ENCODE results near the gene ZNF652.

ZNF652 gene

DNA sequence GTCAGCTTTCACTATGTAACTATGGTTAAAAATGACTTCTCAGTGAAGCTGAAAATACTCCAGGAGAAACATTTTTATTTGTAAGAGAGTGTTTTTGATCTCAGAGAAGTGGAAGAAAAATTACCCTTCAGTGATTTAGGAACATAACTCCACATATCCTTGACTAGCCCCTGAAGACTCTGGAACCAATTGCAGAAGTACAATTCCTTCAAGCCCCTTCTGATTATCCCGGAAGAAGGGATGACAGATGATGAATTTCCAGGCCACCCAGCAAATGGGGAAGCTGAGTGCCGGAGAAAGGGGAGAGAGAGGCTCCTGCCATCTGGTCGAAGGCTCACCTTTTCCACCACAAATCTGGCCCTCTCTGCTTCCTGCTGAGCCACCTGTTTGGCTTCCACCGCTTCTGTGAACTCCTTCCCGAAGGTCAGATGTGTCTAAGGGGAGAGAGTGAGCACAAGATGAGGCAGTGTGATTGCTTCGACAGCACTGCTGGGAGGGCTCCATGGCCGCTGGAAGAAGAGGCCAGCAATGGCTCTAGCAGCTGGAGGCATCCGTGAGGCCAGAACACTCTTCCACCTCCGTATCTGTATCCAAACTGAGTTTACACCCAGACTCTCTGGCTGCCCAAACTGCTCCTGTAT is 44.5 kb upstream of the ZNF652 start:
- Histone ChIP-seq H3K9me3 (ENCODE audit: insufficient read depth, low read length) (no peaks in the 10 kb centered on the region), H3K4me2 (ENCODE audit: low read length) (no peak overlapping the region), H2AFZ (ENCODE audit: low read depth, low read length) (no peak overlapping the region), H3K36me3 (replicated peaks; ENCODE audit: low read depth, low read length) (peaks cover 51% of the 10 kb centered on the region), H3K4me3 (ENCODE audit: low read length) (no peak overlapping the region), H3K27ac (ENCODE audit: low read length) (no peak overlapping the region), H3K4me1 (ENCODE audit: low read length) (no peaks in the 10 kb centered on the region), H3K79me2 (ENCODE audit: low read length) (no peaks in the 10 kb centered on the region), H4K20me1 (ENCODE audit: insufficient read depth, low read length) (no peaks in the 10 kb centered on the region), H3K9ac (ENCODE audit: low read length) (no peak overlapping the region), H3K27me3 (ENCODE audit: low read depth, low read length) (no peaks in the 10 kb centered on the region)
- TF ChIP-seq, protein P1, sequence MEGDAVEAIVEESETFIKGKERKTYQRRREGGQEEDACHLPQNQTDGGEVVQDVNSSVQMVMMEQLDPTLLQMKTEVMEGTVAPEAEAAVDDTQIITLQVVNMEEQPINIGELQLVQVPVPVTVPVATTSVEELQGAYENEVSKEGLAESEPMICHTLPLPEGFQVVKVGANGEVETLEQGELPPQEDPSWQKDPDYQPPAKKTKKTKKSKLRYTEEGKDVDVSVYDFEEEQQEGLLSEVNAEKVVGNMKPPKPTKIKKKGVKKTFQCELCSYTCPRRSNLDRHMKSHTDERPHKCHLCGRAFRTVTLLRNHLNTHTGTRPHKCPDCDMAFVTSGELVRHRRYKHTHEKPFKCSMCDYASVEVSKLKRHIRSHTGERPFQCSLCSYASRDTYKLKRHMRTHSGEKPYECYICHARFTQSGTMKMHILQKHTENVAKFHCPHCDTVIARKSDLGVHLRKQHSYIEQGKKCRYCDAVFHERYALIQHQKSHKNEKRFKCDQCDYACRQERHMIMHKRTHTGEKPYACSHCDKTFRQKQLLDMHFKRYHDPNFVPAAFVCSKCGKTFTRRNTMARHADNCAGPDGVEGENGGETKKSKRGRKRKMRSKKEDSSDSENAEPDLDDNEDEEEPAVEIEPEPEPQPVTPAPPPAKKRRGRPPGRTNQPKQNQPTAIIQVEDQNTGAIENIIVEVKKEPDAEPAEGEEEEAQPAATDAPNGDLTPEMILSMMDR (IDR thresholded peaks at IDR 0.05; ENCODE audit: low read depth, low read length) = no peak
- no peak for TF ChIP-seq EZH2phosphoT487 (IDR thresholded peaks at IDR 0.05; ENCODE audit: low read depth)

DNA sequence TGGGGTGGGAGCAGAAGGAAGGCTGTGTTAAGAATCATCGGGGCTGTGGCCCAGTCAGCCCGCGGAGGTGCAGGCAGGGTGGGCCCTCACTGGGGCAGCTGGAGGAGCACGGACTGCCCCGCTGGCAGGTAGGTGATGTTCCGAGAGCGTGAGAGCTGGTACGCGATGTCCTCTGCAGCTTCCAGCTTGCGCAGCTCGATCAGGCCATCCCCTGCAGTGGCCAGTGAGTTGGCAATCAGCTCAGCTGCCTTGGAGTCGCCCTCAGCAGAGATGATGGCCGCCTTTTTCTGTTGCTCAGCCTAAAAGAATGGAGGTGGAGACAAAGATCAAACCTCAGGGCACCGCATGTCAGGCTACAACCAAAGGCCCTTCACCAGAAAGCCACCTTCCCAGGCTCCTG is 42.9 kb upstream of the ZNF652 start:
- H3K4me3 ChIP-seq (ENCODE audit: low read length) = no peak overlapping the region
- H2AFZ ChIP-seq (ENCODE audit: low read depth, low read length) = no peak overlapping the region
- no peaks in the 10 kb centered on the region for H3K79me2 ChIP-seq (ENCODE audit: low read length)
- TF ChIP-seq, protein P1 (IDR thresholded peaks at IDR 0.05; ENCODE audit: low read depth, low read length) = no peak
- TF ChIP-seq EZH2phosphoT487 (IDR thresholded peaks at IDR 0.05; ENCODE audit: low read depth) = no peak
- no peaks in the 10 kb centered on the region for H3K27me3 ChIP-seq (ENCODE audit: low read depth, low read length)
- H3K9me3 ChIP-seq (ENCODE audit: insufficient read depth, low read length) = no peaks in the 10 kb centered on the region
- H4K20me1 ChIP-seq (ENCODE audit: insufficient read depth, low read length) = no peaks in the 10 kb centered on the region
- H3K4me2 ChIP-seq (ENCODE audit: low read length) = no peak overlapping the region
- peaks cover 39% of the 10 kb centered on the region for H3K36me3 ChIP-seq (replicated peaks; ENCODE audit: low read depth, low read length)
- no peaks in the 10 kb centered on the region for H3K4me1 ChIP-seq (ENCODE audit: low read length)
- no peak overlapping the region for H3K9ac ChIP-seq (ENCODE audit: low read length)
- H3K27ac ChIP-seq (ENCODE audit: low read length) = no peak overlapping the region

DNA sequence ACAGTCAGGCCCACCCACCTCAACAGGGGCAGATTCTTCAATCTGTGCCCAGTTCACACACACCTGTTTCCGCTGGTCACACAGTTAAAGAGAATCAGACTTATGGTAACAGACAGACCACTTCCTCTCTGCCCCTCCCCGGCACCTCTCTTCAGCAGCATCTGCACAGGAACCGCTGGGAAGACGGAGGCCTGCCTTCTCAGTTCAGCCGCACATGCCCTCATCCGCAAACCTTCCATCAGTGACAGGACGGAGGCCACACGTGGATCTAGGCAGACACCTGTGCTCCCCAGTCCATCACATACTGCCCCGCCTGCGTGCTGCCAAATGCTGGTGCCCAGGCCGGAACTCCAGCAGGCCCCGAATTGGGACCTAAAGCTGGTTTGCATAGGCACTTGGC is 42.3 kb upstream of the ZNF652 start:
- Histone ChIP-seq H3K4me3 (ENCODE audit: low read length) (no peak overlapping the region), H3K4me2 (ENCODE audit: low read length) (no peak overlapping the region), H3K4me1 (ENCODE audit: low read length) (no peaks in the 10 kb centered on the region), H4K20me1 (ENCODE audit: insufficient read depth, low read length) (no peaks in the 10 kb centered on the region), H3K36me3 (replicated peaks; ENCODE audit: low read depth, low read length) (peaks cover 38% of the 10 kb centered on the region), H3K27ac (ENCODE audit: low read length) (no peak overlapping the region), H3K9ac (ENCODE audit: low read length) (no peak overlapping the region), H3K79me2 (ENCODE audit: low read length) (no peaks in the 10 kb centered on the region), H3K27me3 (ENCODE audit: low read depth, low read length) (no peaks in the 10 kb centered on the region), H2AFZ (ENCODE audit: low read depth, low read length) (no peak overlapping the region), H3K9me3 (ENCODE audit: insufficient read depth, low read length) (no peaks in the 10 kb centered on the region)
- TF ChIP-seq, protein P1 (IDR thresholded peaks at IDR 0.05; ENCODE audit: low read depth, low read length) = no peak
- TF ChIP-seq EZH2phosphoT487 (IDR thresholded peaks at IDR 0.05; ENCODE audit: low read depth) = no peak

DNA sequence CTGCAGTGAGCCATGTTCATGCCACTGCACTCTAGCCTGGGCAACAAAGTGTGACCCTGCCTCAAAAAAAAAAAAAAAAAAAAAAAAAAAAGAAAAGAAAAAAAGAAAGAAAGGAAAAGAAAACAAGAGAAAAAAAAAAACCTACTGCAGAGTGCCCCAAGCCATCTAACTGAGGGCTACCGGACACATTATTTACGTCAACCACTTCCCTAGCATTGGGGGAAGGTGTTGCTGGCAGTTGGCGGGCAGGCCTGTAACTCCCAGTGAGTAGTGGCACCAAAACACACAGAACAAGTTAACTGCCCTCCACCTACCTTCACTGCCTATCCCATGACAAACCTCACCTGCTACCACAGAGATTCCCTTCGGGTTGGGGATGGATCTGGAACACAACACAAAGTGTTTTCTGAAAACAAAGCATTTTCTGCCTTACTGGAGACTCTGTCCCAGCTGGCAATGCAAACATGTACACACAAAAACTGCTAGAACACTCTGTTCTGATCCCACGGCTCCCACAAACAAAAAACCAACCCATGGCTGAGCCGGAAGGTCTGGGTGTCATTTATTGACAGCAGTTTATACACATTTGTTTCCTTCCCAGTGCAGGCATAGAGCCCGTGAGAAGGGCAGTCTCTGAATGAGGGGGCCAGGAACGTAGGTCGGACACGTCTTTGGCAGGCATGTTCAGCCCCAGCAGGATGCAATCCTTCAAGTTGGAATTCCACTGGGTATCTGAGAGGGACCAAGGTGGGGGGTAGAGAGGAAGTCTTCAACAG is 41.7 kb upstream of the ZNF652 start:
- Histone ChIP-seq H3K27ac (ENCODE audit: low read length) (no peak overlapping the region), H3K9me3 (ENCODE audit: insufficient read depth, low read length) (no peaks in the 10 kb centered on the region), H3K4me1 (ENCODE audit: low read length) (no peaks in the 10 kb centered on the region), H3K36me3 (replicated peaks; ENCODE audit: low read depth, low read length) (peaks cover 33% of the 10 kb centered on the region), H3K9ac (ENCODE audit: low read length) (no peak overlapping the region), H3K27me3 (ENCODE audit: low read depth, low read length) (no peaks in the 10 kb centered on the region), H3K4me2 (ENCODE audit: low read length) (no peak overlapping the region), H2AFZ (ENCODE audit: low read depth, low read length) (no peak overlapping the region), H4K20me1 (ENCODE audit: insufficient read depth, low read length) (no peaks in the 10 kb centered on the region), H3K79me2 (ENCODE audit: low read length) (no peaks in the 10 kb centered on the region), H3K4me3 (ENCODE audit: low read length) (no peak overlapping the region)
- TF ChIP-seq, protein P1 (IDR thresholded peaks at IDR 0.05; ENCODE audit: low read depth, low read length) = no peak
- no peak for TF ChIP-seq EZH2phosphoT487 (IDR thresholded peaks at IDR 0.05; ENCODE audit: low read depth)

Data from OCI-LY3 (cell line).